Activated B cell treated with CpG ODN at 0.5 μM for 24 hours (primary cell): ENCODE results near the gene VAX1. TPM values are rescaled to one million over a fixed set of nuclear protein-coding genes. Genes with fewer than 3 reads are reported as not detected.
A peak's percentile ranks its signal among the peaks of the same experiment; 100 is the strongest.
"Not testable (repeated sequence)": the region's sequence is repeated elsewhere in the genome, so short reads cannot be mapped to it uniquely, and the experiment has no call there.

ENCODE experiments used
- ATAC-seq: fragments of 200-7000 bp; cut with Tn5 transposase; one replicate; pipeline ENCODE4 v1.10.0; 2021; ENCODE audit warnings: low read depth, mild to moderate bottlenecking, moderate library complexity
- CTCF ChIA-PET: fragments of 350-600 bp; sonication (Branson Sonifier 250); formaldehyde crosslinking; loops from one replicate; lab custom pipeline; 2021; ENCODE audit warnings: antibody characterized with exemption; lab: Charles Lee
- POLR2A ChIA-PET: fragments of 350-600 bp; sonication (Branson Sonifier 250); formaldehyde crosslinking; loops from one replicate; lab custom pipeline; 2021; ENCODE audit warnings: antibody characterized with exemption; lab: Charles Lee
- DNase-seq: peaks from one replicate; pipeline ENCODE4 v3.0.0; 2022
- H3K27ac Mint-ChIP-seq: one replicate; pipeline ENCODE4 v1.8.0; 2020; ENCODE audit warnings: mixed read lengths
- H3K27me3 Mint-ChIP-seq: one replicate; pipeline ENCODE4 v1.8.0; 2021; ENCODE audit warnings: mixed read lengths
- H3K36me3 Mint-ChIP-seq: one replicate; pipeline ENCODE4 v1.8.0; 2021; ENCODE audit warnings: low read depth, mixed read lengths
- H3K4me1 Mint-ChIP-seq: one replicate; pipeline ENCODE4 v1.8.0; 2021; ENCODE audit warnings: mixed read lengths
- H3K4me3 Mint-ChIP-seq: one replicate; pipeline ENCODE4 v1.8.0; 2020; ENCODE audit warnings: mild to moderate bottlenecking, mixed read lengths
- H3K9me3 Mint-ChIP-seq: one replicate; pipeline ENCODE4 v1.8.0; 2020; ENCODE audit warnings: mixed read lengths
- intact Hi-C: fragments of 100-400 bp; cut with micrococcal nuclease; formaldehyde crosslinking; loops from one replicate; pipeline ENCODE4 v1.15.1; 2024
- total RNA-seq: library from RNA; stranded (reverse); gene quantifications from 2 replicates; pipeline ENCODE4 v1.2.3, GENCODE V29; 2022
- TF ChIP-seq, protein P1 (sequence below): fragments of 200-600 bp; IDR thresholded peaks from one replicate; pipeline ENCODE4 v1.8.0; 2022; ENCODE audit warnings: antibody characterized with exemption, mild to moderate bottlenecking

VAX1 gene
- total RNA-seq, 1 donor from 2014 or later: not detected

DNA sequence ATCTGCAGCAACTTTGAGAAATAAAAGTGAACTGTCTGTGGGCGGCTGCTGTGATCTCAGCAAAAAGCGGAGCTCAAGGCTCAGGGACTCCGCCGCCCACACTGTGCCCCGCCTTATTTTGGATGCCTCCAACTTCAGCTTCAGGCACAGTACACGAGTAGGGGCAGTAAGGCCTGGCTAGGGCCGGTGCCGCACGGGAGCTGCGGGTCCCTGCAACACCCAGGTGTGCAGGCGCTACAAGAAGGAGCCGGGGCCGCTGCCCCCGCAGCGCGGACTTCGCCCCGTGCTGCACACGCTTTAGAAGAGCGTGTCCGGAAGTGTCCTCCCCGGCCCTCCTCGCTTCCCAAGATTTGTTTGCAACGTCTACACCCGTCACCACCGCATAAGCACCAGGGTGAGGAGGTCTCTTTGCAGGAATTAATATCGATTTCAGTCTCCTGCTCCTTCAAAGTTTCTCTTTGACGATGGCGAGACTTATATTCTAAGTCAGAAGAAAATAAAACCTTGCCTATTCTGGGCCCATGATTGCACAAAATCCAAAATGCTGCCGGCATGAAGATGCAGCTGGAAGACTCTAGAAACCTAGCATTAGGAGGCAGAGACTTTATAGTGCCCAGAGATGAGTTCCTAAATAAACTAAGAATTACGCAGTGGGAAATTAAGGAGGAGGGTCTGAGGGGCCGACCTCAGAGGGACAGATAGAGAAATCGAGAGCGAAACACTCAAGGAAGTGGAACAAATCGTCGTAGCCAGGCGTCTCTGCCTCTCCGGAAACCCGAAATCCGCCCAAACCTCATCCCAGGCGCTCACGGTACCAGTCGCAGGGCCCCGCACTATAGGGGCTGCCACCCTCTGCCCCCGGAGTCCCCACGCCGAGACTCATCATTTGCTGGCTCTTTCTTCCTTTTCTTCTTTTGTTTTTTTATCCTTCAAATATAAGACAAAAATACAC lies 6.4 kb downstream of the VAX1 start:
- Mint-ChIP-seq H3K4me3 (peak overlapping the region; percentile 24), H3K9me3 (no peaks in the 10 kb centered on the region), H3K4me1 (peaks cover 20% of the 10 kb centered on the region), H3K27ac (no peak overlapping the region), H3K36me3 (no peaks in the 10 kb centered on the region), H3K27me3 (peaks cover 76% of the 10 kb centered on the region)
- no peak for ATAC-seq
- no peak for DNase-seq
- CTCF ChIA-PET: interaction anchor here (0.6 kb wide), 1 partner anchor 43 kb away, joined by 3 read pairs; no protein-coding TSS in a partner anchor
- TF ChIP-seq, protein P1, sequence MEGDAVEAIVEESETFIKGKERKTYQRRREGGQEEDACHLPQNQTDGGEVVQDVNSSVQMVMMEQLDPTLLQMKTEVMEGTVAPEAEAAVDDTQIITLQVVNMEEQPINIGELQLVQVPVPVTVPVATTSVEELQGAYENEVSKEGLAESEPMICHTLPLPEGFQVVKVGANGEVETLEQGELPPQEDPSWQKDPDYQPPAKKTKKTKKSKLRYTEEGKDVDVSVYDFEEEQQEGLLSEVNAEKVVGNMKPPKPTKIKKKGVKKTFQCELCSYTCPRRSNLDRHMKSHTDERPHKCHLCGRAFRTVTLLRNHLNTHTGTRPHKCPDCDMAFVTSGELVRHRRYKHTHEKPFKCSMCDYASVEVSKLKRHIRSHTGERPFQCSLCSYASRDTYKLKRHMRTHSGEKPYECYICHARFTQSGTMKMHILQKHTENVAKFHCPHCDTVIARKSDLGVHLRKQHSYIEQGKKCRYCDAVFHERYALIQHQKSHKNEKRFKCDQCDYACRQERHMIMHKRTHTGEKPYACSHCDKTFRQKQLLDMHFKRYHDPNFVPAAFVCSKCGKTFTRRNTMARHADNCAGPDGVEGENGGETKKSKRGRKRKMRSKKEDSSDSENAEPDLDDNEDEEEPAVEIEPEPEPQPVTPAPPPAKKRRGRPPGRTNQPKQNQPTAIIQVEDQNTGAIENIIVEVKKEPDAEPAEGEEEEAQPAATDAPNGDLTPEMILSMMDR: no peak
- intact Hi-C loops: loop anchor here (5.0 kb wide), 1 partner anchor 401 kb away; no protein-coding TSS in a partner anchor
- POLR2A ChIA-PET: no interaction called here

DNA sequence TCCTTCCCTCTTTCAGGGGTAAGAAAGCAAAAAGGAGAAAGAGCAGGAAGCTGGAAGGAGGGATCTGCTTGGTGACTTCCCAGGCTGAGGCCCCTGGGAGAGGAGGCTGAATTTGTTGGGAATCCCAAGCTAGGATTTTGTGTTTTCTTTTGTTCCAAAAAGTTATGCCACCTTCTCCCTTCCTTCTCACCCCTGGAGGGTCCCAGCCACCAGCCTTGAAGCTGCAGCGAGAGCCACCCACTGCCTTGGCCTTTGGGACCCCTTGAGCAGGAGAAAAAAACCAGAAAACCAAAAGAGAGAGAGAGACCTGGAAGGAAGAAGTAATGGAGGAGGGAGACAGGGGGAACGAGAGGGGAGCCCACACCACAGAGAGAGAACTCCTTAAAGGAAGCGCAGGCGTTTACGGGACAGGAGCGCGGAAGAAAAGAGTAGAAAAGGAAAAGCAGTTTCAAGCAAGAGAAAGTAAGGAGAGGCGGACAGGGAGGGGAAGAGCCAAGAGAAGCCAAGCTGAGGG lies 7.2 kb downstream of the VAX1 start:
- ChIA-PET POLR2A (no interaction called here), CTCF (interaction anchor here (0.6 kb wide), 1 partner anchor 44 kb away, joined by 3 read pairs; no protein-coding TSS in a partner anchor)
- H3K36me3 Mint-ChIP-seq: no peaks in the 10 kb centered on the region
- H3K27me3 Mint-ChIP-seq: peaks cover 69% of the 10 kb centered on the region
- no peak overlapping the region for H3K4me3 Mint-ChIP-seq
- H3K27ac Mint-ChIP-seq: no peak overlapping the region
- peaks cover 15% of the 10 kb centered on the region for H3K4me1 Mint-ChIP-seq
- no peaks in the 10 kb centered on the region for H3K9me3 Mint-ChIP-seq
- ATAC-seq (no peak), DNase-seq (no peak)
- TF ChIP-seq, protein P1: no peak
- intact Hi-C loops: loop anchor here (5.0 kb wide), 1 partner anchor 401 kb away; no protein-coding TSS in a partner anchor

DNA sequence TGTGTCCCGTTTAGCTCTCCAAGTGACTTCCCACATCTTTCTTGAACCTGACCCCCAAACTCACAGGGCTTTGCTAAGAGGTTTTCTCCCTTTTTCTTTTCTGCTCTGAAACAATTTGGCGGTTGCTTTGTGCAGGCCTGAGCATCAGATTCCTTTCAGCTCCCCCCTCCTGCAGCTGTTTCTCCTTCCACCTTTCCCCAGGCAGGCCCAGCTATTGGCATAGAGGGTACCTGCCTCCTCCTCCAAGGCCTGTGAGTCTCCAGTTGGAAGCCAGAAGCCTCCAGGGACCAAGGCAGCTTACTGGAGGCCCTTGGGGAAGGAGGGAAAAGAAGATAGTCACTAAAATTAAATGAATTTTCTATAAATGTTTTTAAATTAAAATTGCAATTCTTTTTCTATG lies 7.7 kb downstream of the VAX1 start:
- H3K4me1 Mint-ChIP-seq: peaks cover 14% of the 10 kb centered on the region
- H3K27me3 Mint-ChIP-seq: peaks cover 65% of the 10 kb centered on the region
- H3K4me3 Mint-ChIP-seq: no peak overlapping the region
- H3K36me3 Mint-ChIP-seq: no peaks in the 10 kb centered on the region
- CTCF ChIA-PET: no interaction called here
- no peak overlapping the region for H3K27ac Mint-ChIP-seq
- DNase-seq (no peak), ATAC-seq (no peak)
- intact Hi-C loops: loop anchor here (5.0 kb wide), 1 partner anchor 402 kb away; no protein-coding TSS in a partner anchor
- TF ChIP-seq, protein P1: no peak
- H3K9me3 Mint-ChIP-seq: no peaks in the 10 kb centered on the region
- POLR2A ChIA-PET: no interaction called here

DNA sequence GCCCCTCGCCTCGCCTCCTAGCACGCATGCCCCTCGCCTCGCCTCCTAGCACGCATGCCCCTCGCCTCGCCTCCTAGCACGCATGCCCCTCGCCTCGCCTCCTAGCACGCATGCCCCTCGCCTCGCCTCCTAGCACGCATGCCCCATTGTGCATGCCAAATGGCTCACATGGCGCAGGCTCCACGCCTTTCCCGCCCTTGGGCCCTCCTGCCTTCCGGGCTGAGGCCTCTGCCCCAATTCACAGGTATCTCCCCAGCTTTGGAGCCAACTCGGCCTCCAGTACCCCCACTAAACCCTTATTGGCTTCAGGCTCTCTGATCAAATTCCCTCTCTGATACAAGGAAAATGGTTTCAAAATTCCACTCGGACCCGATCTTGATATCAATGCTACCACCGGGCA lies 11.4 kb downstream of the VAX1 start:
- H3K36me3 Mint-ChIP-seq, CTCF ChIA-PET, H3K9me3 Mint-ChIP-seq, DNase-seq, intact Hi-C loops, H3K4me1 Mint-ChIP-seq, H3K4me3 Mint-ChIP-seq, ATAC-seq, POLR2A ChIA-PET, H3K27ac Mint-ChIP-seq: not testable (repeated sequence)
- peaks cover 41% of the 10 kb centered on the region for H3K27me3 Mint-ChIP-seq

DNA sequence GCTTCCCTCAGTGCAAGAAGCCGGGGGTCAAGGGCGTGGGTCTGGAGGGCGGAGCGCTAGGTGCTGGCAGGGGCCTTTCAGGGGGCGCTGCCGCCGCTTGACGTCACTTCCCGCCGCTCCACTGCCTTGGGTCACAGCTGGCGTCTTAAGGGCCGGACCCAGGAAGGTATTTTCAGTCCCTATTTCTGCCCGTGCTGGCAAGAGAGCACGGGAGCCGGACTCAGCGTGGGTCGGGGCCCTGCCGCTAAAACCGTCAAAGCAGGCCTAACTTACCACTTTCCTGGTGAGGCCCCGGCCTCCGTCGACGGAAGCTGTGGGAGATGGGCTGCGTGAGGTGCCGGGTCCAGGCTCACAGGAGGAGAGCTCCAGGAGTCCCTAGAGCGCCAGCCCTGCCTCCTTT lies 12.0 kb downstream of the VAX1 start:
- Mint-ChIP-seq H3K27ac (no peak overlapping the region), H3K36me3 (no peaks in the 10 kb centered on the region), H3K27me3 (peaks cover 35% of the 10 kb centered on the region), H3K4me3 (no peak overlapping the region), H3K9me3 (no peaks in the 10 kb centered on the region), H3K4me1 (peaks cover 1% of the 10 kb centered on the region)
- ATAC-seq (no peak), DNase-seq (no peak)
- intact Hi-C loops: no loop called here
- TF ChIP-seq, protein P1: no peak
- POLR2A ChIA-PET: no interaction called here
- CTCF ChIA-PET: no interaction called here
